H9 (cell line): Measurements from ENCODE around the gene MGAT4A. TPM values are rescaled to one million over a fixed set of nuclear protein-coding genes. Genes with fewer than 3 reads are reported as not detected.

Source experiments
- DNase-seq: peaks from one replicate; pipeline ENCODE4 v3.0.0-alpha.2; 2017
- H2AFZ ChIP-seq: one replicate; pipeline ENCODE4 v1.6.1; 2013; ENCODE audit warnings: mild to moderate bottlenecking, low read length, control low read depth, moderate library complexity
- H2AK5ac ChIP-seq: 2 replicates; pipeline ENCODE4 v1.6.1; 2013; ENCODE audit warnings: low read length, control low read depth, mixed read lengths; ENCODE audit not compliant: insufficient read length
- H2BK120ac ChIP-seq: one replicate; pipeline ENCODE4 v1.6.1; 2013; ENCODE audit warnings: low read depth, mild to moderate bottlenecking, low read length, control low read depth, inconsistent platforms; ENCODE audit not compliant: poor library complexity, severe bottlenecking
- H2BK12ac ChIP-seq: 2 replicates; pipeline ENCODE4 v1.6.1; 2013; ENCODE audit warnings: low read length, control low read depth, mixed read lengths, low read depth; ENCODE audit not compliant: insufficient read length
- H2BK15ac ChIP-seq: 2 replicates; pipeline ENCODE4 v1.6.1; 2013; ENCODE audit warnings: low read depth, low read length, control low read depth
- H2BK20ac ChIP-seq: one replicate; pipeline ENCODE4 v1.6.1; 2013; ENCODE audit warnings: low read depth, mild to moderate bottlenecking, low read length, control low read depth, inconsistent platforms; ENCODE audit not compliant: poor library complexity, severe bottlenecking
- H2BK5ac ChIP-seq: 2 replicates; pipeline ENCODE4 v1.6.1; 2013; ENCODE audit warnings: low read length, control low read depth, mixed read lengths; ENCODE audit not compliant: insufficient read length
- H3K14ac ChIP-seq: 2 replicates; pipeline ENCODE4 v1.6.1; 2013; ENCODE audit warnings: low read length, control low read depth; ENCODE audit not compliant: insufficient read depth
- H3K18ac ChIP-seq: 2 replicates; pipeline ENCODE4 v1.6.1; 2013; ENCODE audit warnings: low read depth, mild to moderate bottlenecking, mixed read lengths, low read length, control low read depth; ENCODE audit not compliant: insufficient read length
- H3K23ac ChIP-seq: 2 replicates; pipeline ENCODE4 v1.6.1; 2013; ENCODE audit warnings: low read length, control low read depth, mixed read lengths, low read depth; ENCODE audit not compliant: insufficient read length
- H3K23me2 ChIP-seq: 2 replicates; pipeline ENCODE4 v1.6.1; 2013; ENCODE audit warnings: low read depth, mild to moderate bottlenecking, mixed read lengths, low read length, control low read depth; ENCODE audit not compliant: insufficient read length, poor library complexity, severe bottlenecking
- H3K27ac ChIP-seq: 2 replicates; pipeline ENCODE4 v1.5.1; 2013; ENCODE audit warnings: low read length, control low read depth, mixed read lengths, low read depth; ENCODE audit not compliant: insufficient read length
- H3K27me3 ChIP-seq: 2 replicates; pipeline ENCODE4 v1.6.1; 2013; ENCODE audit warnings: low read length, control low read depth, inconsistent platforms; ENCODE audit not compliant: insufficient read depth
- H3K4ac ChIP-seq: 2 replicates; pipeline ENCODE4 v1.6.1; 2013; ENCODE audit warnings: low read depth, mild to moderate bottlenecking, control low read depth, inconsistent platforms, low read length, moderate library complexity
- H3K4me1 ChIP-seq: 2 replicates; pipeline ENCODE4 v1.6.1; 2013; ENCODE audit warnings: low read length, control low read depth, inconsistent platforms; ENCODE audit not compliant: insufficient read depth
- H3K4me2 ChIP-seq: 2 replicates; pipeline ENCODE4 v1.6.1; 2013; ENCODE audit warnings: low read length, control low read depth, mixed read lengths; ENCODE audit not compliant: insufficient read length, insufficient read depth
- H3K56ac ChIP-seq: 2 replicates; pipeline ENCODE4 v1.6.1; 2013; ENCODE audit warnings: low read depth, mild to moderate bottlenecking, mixed read lengths, low read length, control low read depth; ENCODE audit not compliant: insufficient read length
- H3K79me1 ChIP-seq: 2 replicates; pipeline ENCODE4 v1.6.1; 2013; ENCODE audit warnings: low read depth, mild to moderate bottlenecking, moderate library complexity, low read length, control low read depth, inconsistent platforms; ENCODE audit not compliant: insufficient read depth, poor library complexity, severe bottlenecking
- H3K79me2 ChIP-seq: 2 replicates; pipeline ENCODE4 v1.6.1; 2013; ENCODE audit warnings: low read length, control low read depth, inconsistent platforms; ENCODE audit not compliant: insufficient read depth
- H3K9ac ChIP-seq: 2 replicates; pipeline ENCODE4 v1.6.1; 2013; ENCODE audit warnings: low read length, control low read depth, mixed read lengths; ENCODE audit not compliant: insufficient read length; ENCODE audit errors: extremely low read depth
- H3K9me3 ChIP-seq: one replicate; pipeline ENCODE4 v1.6.1; 2013; ENCODE audit warnings: low read depth, low read length, inconsistent platforms; ENCODE audit not compliant: control insufficient read depth
- H3T11ph ChIP-seq: one replicate; pipeline ENCODE4 v1.6.1; 2013; ENCODE audit warnings: mild to moderate bottlenecking, low read length, control low read depth, inconsistent platforms
- H4K20me1 ChIP-seq: one replicate; pipeline ENCODE4 v1.6.1; 2013; ENCODE audit not compliant: control insufficient read depth, insufficient read length, insufficient read depth
- H4K5ac ChIP-seq: 2 replicates; pipeline ENCODE4 v1.6.1; 2013; ENCODE audit warnings: low read depth, mild to moderate bottlenecking, mixed read lengths, low read length, control low read depth; ENCODE audit not compliant: insufficient read length
- H4K8ac ChIP-seq: replicated peaks from 2 replicates; pipeline ENCODE4 v1.6.1; 2013; ENCODE audit warnings: low read length, control low read depth, mixed read lengths, low read depth; ENCODE audit not compliant: insufficient read length
- H4K91ac ChIP-seq: 2 replicates; pipeline ENCODE4 v1.6.1; 2013; ENCODE audit warnings: low read depth, mild to moderate bottlenecking, moderate library complexity, mixed read lengths, low read length, control low read depth; ENCODE audit not compliant: insufficient read length
- H3K27ac Mint-ChIP-seq, 3 experiments: 2 replicates in 2 of 3; 3 replicates in 1 of 3; pipeline ENCODE4 v1.8.0; 2020 to 2021; ENCODE audit warnings: mixed read lengths in 3 of 3, mild to moderate bottlenecking in 1 of 3, moderate library complexity in 1 of 3
- H3K27me3 Mint-ChIP-seq: 2 replicates; pipeline ENCODE4 v1.8.0; 2021; ENCODE audit warnings: low read depth, mild to moderate bottlenecking, moderate library complexity, mixed read lengths
- H3K36me3 Mint-ChIP-seq, 3 experiments: 2 replicates in 2 of 3; 3 replicates in 1 of 3; pipeline ENCODE4 v1.8.0; 2020 to 2021; ENCODE audit warnings: low read depth in 3 of 3, mixed read lengths in 3 of 3; ENCODE audit not compliant: insufficient read depth in 1 of 3
- H3K4me1 Mint-ChIP-seq, 2 experiments: 2 replicates each; pipeline ENCODE4 v1.8.0; 2020; ENCODE audit warnings: mixed read lengths in 2 of 2
- H3K4me3 Mint-ChIP-seq, 2 experiments: 2 replicates in 1 of 2; 3 replicates in 1 of 2; pipeline ENCODE4 v1.8.0; 2020 to 2021; ENCODE audit warnings: mild to moderate bottlenecking in 2 of 2, mixed read lengths in 2 of 2, moderate library complexity in 1 of 2
- H3K9me3 Mint-ChIP-seq, 2 experiments: 2 replicates in 1 of 2; 3 replicates in 1 of 2; pipeline ENCODE4 v1.8.0; 2020; ENCODE audit warnings: mild to moderate bottlenecking in 2 of 2, mixed read lengths in 2 of 2, moderate library complexity in 1 of 2
- WGBS: extraction: QIAGEN DNeasy Blood & Tissue Kit; methylation state at CpG from one replicate; pipeline ENCODE4 v1.1.7; 2013; ENCODE audit warnings: missing lambda C conversion rate, low lambda C conversion rate, mixed read lengths; ENCODE audit not compliant: insufficient read length; ENCODE audit errors: extremely low coverage; 5-methylcytosine and 5-hydroxymethylcytosine counted together
- total RNA-seq: library from RNA; stranded (reverse); gene quantifications from 2 replicates; pipeline ENCODE4 v1.2.1, GENCODE V29; 2021
- TF ChIP-seq, protein P1 (sequence below): fragments of 200-600 bp; sonication (generic); conservative IDR thresholded peaks from 3 replicates; pipeline ENCODE4 v1.8.0; 2021; ENCODE audit warnings: antibody characterized with exemption, mild to moderate bottlenecking

The MGAT4A gene
- total RNA-seq, 1 experiment from 2014 or later, result 3.5 TPM

DNA sequence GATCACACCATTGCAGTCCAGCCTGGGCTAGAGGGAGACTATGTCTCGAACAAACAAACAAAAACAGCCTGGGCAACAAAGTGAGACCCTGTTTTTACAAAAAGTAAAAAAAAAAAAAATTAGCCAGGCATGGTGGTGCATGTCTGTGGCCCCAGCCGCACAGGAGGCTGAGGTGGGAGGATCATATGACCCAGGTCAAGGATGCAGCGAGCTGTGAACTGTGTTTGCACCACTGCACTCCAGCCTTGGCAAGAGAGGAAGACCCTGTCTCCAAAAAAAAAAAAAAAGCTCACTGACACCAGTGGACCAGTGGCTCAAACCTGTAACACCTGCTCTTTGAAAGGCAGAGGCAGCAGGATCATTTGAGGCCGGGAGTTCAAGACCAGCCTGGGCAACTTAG, 82.5 kb downstream of the MGAT4A start:
- no peak overlapping the region for H3K27ac ChIP-seq

More for the DNA sequence above, 82.5 kb downstream of the MGAT4A start:
- Histone ChIP-seq H3K9me3 (no peaks in the 10 kb centered on the region), H4K5ac (no peak overlapping the region), H3K9ac (no peak overlapping the region), H3K14ac (no peak overlapping the region), H3K4me1 (no peaks in the 10 kb centered on the region), H2BK12ac (no peak overlapping the region), H3K23me2 (no peaks in the 10 kb centered on the region), H4K91ac (no peak overlapping the region), H2AFZ (no peak overlapping the region), H3K79me1 (no peaks in the 10 kb centered on the region), H3T11ph (no peak overlapping the region), H2AK5ac (no peak overlapping the region), H3K27me3 (no peaks in the 10 kb centered on the region), H4K8ac (no peak overlapping the region), H2BK20ac (no peak overlapping the region), H3K4me2 (no peak overlapping the region), H3K18ac (no peak overlapping the region), H3K56ac (no peak overlapping the region), H2BK15ac (no peak overlapping the region), H2BK5ac (no peak overlapping the region), H3K79me2 (no peaks in the 10 kb centered on the region), H2BK120ac (no peak overlapping the region), H4K20me1 (no peaks in the 10 kb centered on the region), H3K23ac (no peak overlapping the region), H3K4ac (no peak overlapping the region; the same call in 1 of the 2 replicates)
- no peak overlapping the region for H3K27ac Mint-ChIP-seq
- no peak for DNase-seq
- H3K9me3 Mint-ChIP-seq, result no peaks in the 10 kb centered on the region
- H3K4me1 Mint-ChIP-seq, result peaks cover 14 to 16% of the 10 kb centered on the region in 2 experiments
- H3K36me3 Mint-ChIP-seq, result no peaks in the 10 kb centered on the region
- H3K4me3 Mint-ChIP-seq, result no peak overlapping the region
- TF ChIP-seq, protein P1, sequence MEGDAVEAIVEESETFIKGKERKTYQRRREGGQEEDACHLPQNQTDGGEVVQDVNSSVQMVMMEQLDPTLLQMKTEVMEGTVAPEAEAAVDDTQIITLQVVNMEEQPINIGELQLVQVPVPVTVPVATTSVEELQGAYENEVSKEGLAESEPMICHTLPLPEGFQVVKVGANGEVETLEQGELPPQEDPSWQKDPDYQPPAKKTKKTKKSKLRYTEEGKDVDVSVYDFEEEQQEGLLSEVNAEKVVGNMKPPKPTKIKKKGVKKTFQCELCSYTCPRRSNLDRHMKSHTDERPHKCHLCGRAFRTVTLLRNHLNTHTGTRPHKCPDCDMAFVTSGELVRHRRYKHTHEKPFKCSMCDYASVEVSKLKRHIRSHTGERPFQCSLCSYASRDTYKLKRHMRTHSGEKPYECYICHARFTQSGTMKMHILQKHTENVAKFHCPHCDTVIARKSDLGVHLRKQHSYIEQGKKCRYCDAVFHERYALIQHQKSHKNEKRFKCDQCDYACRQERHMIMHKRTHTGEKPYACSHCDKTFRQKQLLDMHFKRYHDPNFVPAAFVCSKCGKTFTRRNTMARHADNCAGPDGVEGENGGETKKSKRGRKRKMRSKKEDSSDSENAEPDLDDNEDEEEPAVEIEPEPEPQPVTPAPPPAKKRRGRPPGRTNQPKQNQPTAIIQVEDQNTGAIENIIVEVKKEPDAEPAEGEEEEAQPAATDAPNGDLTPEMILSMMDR, result no peak
- no CpG with 5 or more reads among the region's 4 CpGs for WGBS
- no peaks in the 10 kb centered on the region for H3K27me3 Mint-ChIP-seq
